Transverse colon (tissue), 4 donors: ENCODE measurements around the gene FAM193B. TPM values are rescaled to one million over a fixed set of nuclear protein-coding genes. Genes with fewer than 3 reads are reported as not detected.

Experiments
- DNase-seq: peaks from one replicate; pipeline ENCODE4 v3.0.0-alpha.2; 2019
- H3K27ac ChIP-seq, 4 donors: fragments of 200-600 bp; sonication (generic); 2 replicates each; pipeline ENCODE4 v1.5.1; 2016 to 2018; ENCODE audit warnings: inconsistent platforms in 4 of 4
- H3K27me3 ChIP-seq: fragments of 200-600 bp; sonication (generic); 2 replicates; pipeline ENCODE4 v1.5.1; 2017; ENCODE audit warnings: inconsistent platforms
- H3K36me3 ChIP-seq, 4 donors: fragments of 200-600 bp; sonication (generic); 2 replicates each; pipeline ENCODE4 v1.5.1; 2017 to 2019; ENCODE audit warnings: inconsistent platforms in 4 of 4
- H3K4me1 ChIP-seq, 4 donors: fragments of 200-600 bp; sonication (generic); 2 replicates each; pipeline ENCODE4 v1.5.1; 2017 to 2020; ENCODE audit warnings: inconsistent platforms in 4 of 4
- H3K4me3 ChIP-seq, 4 donors: fragments of 200-600 bp; sonication (generic); 1 replicate in 1 of 4; 2 replicates in 3 of 4; pipeline versions ENCODE4 v1.5.1 to v1.6.1; 2017 to 2019; ENCODE audit warnings: inconsistent platforms in 4 of 4
- H3K9me3 ChIP-seq, 2 donors: fragments of 200-600 bp; sonication (generic); 2 replicates each; pipeline ENCODE4 v1.5.1; 2017 to 2019; ENCODE audit warnings: inconsistent platforms in 2 of 2
- EP300 ChIP-seq: sonication (generic); formaldehyde crosslinking; IDR thresholded peaks from one replicate; pipeline ENCODE4 v1.6.1; 2017; ENCODE audit warnings: antibody characterized with exemption, low read depth
- POLR2A ChIP-seq: fragments of 450-650 bp; IDR thresholded peaks from one replicate; pipeline ENCODE4 v1.6.1; 2016; ENCODE audit warnings: antibody characterized with exemption, mild to moderate bottlenecking, moderate library complexity
- POLR2AphosphoS5 ChIP-seq, 3 donors: sonication (generic); formaldehyde crosslinking; IDR thresholded peaks; one replicate each; pipeline ENCODE4 v1.6.1; 2016; ENCODE audit warnings: antibody characterized with exemption in 3 of 3
- WGBS, 2 donors: methylation state at CpG; one replicate each; pipeline ENCODE4 v1.1.5; 2018; ENCODE audit warnings: low coverage in 1 of 2; 5-methylcytosine and 5-hydroxymethylcytosine counted together
- in situ Hi-C, 4 donors: fragments of 200-750 bp; cut with MboI; loops; one replicate each; pipeline versions ENCODE4 v1.15.0 to v1.15.1; 2017; ENCODE audit warnings: low sequenced_read_pairs in 3 of 4, low pct_ligation_motif_present in 1 of 4, low pct_unique_long_range_greater_than_20kb in 1 of 4
- intact Hi-C: fragments of 100-400 bp; cut with DNase I; formaldehyde crosslinking; loops from one replicate; pipeline ENCODE4 v1.15.1; 2023; ENCODE audit warnings: low total_unique reads
- total RNA-seq, 4 donors: library from RNA; depleted of rRNA; stranded (reverse); fragments of >200 nt; gene quantifications; one replicate each; pipeline ENCODE4 v1.1.0, GENCODE V29; 2016
- TF ChIP-seq, protein P1 (sequence below), 5 experiments: fragments of 200-600 bp in 3 of 5; fragments of 450-650 bp in 2 of 5; sonication (generic) in 3 of 5; IDR thresholded peaks; 1 replicate in 2 of 5; 2 replicates in 3 of 5; pipeline ENCODE4 v1.5.1; 2016 to 2017; ENCODE audit warnings: antibody characterized with exemption in 5 of 5, inconsistent platforms in 3 of 5, mild to moderate bottlenecking in 2 of 5, moderate library complexity in 1 of 5

FAM193B gene
- total RNA-seq, 4 donors from 2014 or later: 59.7 to 128 (median 63.5) TPM

DNA sequence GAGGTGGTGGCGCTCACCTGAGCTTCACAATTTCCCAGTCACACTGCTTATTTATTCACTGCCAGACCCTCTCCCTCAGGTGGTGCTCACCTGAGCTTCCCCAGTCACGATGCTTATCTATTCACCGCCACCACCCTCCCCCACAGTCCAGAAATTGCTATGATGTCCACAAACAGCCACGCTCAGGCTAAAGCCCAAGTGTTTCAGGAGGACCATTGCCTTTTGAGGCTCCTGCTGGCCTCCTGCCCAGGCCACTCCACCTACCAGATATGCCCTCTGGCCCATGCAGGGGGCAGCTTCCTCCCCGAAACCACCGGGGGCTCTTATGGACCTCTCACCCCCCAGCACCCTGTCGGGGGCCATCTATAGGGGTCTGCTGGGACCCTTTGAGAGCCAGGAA, 61.5 kb downstream of the FAM193B start:
- DNase-seq: no peak
- Histone ChIP-seq H3K27ac (peak overlapping the region; percentile 91 to 96 (median 94)), H3K9me3 (no peaks in the 10 kb centered on the region), H3K4me1 (peaks cover 25 to 70% (median 51%) of the 10 kb centered on the region in 4 donors), H3K27me3 (no peaks in the 10 kb centered on the region), H3K4me3 (no peak overlapping the region), H3K36me3 (no peaks in the 10 kb centered on the region)
- in situ Hi-C loops: no loop called here
- TF ChIP-seq POLR2AphosphoS5 (IDR thresholded peaks at IDR 0.05) (no peak), POLR2A (no peak), EP300 (no peak)
- TF ChIP-seq, protein P1, sequence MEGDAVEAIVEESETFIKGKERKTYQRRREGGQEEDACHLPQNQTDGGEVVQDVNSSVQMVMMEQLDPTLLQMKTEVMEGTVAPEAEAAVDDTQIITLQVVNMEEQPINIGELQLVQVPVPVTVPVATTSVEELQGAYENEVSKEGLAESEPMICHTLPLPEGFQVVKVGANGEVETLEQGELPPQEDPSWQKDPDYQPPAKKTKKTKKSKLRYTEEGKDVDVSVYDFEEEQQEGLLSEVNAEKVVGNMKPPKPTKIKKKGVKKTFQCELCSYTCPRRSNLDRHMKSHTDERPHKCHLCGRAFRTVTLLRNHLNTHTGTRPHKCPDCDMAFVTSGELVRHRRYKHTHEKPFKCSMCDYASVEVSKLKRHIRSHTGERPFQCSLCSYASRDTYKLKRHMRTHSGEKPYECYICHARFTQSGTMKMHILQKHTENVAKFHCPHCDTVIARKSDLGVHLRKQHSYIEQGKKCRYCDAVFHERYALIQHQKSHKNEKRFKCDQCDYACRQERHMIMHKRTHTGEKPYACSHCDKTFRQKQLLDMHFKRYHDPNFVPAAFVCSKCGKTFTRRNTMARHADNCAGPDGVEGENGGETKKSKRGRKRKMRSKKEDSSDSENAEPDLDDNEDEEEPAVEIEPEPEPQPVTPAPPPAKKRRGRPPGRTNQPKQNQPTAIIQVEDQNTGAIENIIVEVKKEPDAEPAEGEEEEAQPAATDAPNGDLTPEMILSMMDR (IDR thresholded peaks at IDR 0.05): no peak
- intact Hi-C loops: no loop called here
- 75% methylated on average over 7 of the region's 7 CpGs; no CpG with 5 or more reads in 1 of the 2 donors for WGBS, 2 donors

DNA sequence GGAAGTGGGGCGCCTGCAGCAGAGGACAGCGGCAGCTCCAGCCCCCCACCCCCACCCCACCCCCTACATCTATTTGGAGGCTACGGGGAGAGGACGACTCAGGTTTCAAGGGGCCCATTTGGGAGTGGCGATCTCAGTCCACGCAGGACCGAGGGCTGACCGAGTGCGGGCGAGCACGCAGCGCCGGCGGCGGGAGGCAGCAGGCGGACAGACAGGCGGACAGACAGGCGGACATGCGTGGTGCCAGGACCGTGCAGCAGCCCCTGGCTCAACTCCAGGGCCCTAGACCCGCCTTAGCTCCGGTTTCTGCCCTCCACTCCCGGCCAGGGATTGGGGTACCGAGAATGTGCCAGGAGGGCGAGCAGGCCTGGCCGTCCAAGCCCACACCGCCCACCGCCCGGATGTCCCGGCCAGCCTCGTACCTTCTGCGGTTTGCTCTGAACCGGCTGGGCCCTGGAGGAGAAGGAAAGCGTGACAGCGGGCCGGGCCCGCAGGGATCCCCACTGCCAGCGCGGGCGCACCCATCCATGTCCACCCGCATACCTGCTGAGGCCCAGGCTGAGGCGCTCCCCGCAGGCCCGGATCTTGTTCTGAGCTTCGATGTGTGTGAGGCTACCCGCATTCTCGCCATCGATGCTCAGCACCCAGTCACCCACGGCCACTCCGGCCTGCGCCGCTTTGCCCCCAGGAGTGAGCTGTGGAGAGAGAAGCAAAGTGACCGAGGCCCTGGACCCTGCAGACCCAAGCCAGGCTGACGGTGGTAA, 62.2 kb downstream of the FAM193B start:
- H3K27ac ChIP-seq: peak overlapping the region; percentile 91 to 96 (median 94)

DNA sequence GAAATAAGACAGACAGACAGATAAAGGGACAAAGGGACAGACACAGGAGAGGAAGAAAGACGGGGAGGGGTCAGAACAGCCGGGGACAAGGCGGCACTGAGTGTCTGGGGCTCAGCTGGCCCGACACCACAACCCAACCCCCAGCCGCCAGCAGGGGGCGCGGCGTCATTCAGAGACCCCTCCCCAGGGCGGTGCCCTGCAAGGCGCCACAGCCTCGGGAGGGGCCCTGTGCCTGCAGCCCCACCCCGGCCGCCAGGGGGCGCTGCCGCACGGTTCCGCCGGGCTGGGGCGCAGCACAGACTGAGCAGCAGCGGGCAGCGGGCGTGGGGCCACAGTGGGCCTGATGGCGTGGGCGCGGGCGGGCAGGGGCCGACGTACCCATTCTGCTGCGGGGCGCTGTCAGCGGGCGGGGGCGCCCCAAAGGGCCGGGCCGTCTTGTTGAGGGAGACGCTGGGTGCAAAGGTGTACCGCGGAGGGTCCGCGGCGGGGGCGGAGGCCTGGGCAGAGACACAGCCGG, 62.9 kb downstream of the FAM193B start:
- peak; percentile 48 for DNase-seq
- TF ChIP-seq POLR2AphosphoS5 (IDR thresholded peaks at IDR 0.05) (peak in 1 of 3 donors; percentile 5), EP300 (no peak)
- TF ChIP-seq, protein P1 (IDR thresholded peaks at IDR 0.05): peak; percentile 65 to 86 (median 79)
- Histone ChIP-seq H3K27ac (peak overlapping the region; percentile 91 to 96 (median 94)), H3K4me3 (no peak overlapping the region), H3K36me3 (no peaks in the 10 kb centered on the region), H3K9me3 (no peaks in the 10 kb centered on the region), H3K4me1 (peaks cover 25 to 63% (median 45%) of the 10 kb centered on the region in 4 donors), H3K27me3 (no peaks in the 10 kb centered on the region)
- intact Hi-C loops (no loop called here), in situ Hi-C loops (no loop called here)
- WGBS, 2 donors: 47 to 63% methylated on average over 3 to 37 of the region's 43 CpGs

More for the DNA sequence above, 62.2 kb downstream of the FAM193B start:
- no peak for DNase-seq
- in situ Hi-C loops: no loop called here
- H3K4me3 ChIP-seq: peak overlapping the region in 1 of 4 donors; percentile 1
- peaks cover 25 to 68% (median 48%) of the 10 kb centered on the region in 4 donors for H3K4me1 ChIP-seq
- no peaks in the 10 kb centered on the region for H3K27me3 ChIP-seq
- H3K9me3 ChIP-seq: no peaks in the 10 kb centered on the region
- intact Hi-C loops: no loop called here
- H3K36me3 ChIP-seq: no peaks in the 10 kb centered on the region
- TF ChIP-seq POLR2A: no peak
- TF ChIP-seq POLR2AphosphoS5 (IDR thresholded peaks at IDR 0.05): no peak
- TF ChIP-seq EP300: no peak
- TF ChIP-seq, protein P1 (IDR thresholded peaks at IDR 0.05): no peak
- 80% methylated on average over 27 of the region's 54 CpGs; no CpG with 5 or more reads in 1 of the 2 donors for WGBS, 2 donors

DNA sequence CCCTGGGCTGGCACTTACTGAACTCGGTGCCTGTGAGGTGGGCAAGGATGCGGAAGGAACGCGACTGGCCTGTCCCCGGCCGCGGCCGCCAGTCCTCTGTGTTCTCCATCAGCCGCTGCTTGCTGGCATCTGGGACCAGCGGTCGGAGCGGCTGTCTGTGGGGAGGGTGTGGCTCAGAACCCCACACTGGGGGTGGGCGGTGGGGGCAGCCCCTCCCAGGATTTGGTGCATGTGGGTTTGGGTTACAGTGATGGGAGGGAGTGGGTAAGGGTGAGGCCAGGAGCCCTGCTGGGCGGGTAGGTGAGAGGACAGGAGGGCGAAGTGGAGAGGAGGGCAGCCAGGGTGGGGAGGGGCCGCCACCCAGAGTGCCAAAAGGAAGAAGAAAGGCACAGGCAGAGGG, 63.4 kb downstream of the FAM193B start:
- TF ChIP-seq POLR2A (no peak), POLR2AphosphoS5 (IDR thresholded peaks at IDR 0.05) (no peak), EP300 (no peak)
- TF ChIP-seq, protein P1 (IDR thresholded peaks at IDR 0.05): no peak

More for the DNA sequence above, 63.4 kb downstream of the FAM193B start:
- no peak for DNase-seq
- intact Hi-C loops: no loop called here
- Histone ChIP-seq H3K9me3 (no peaks in the 10 kb centered on the region), H3K27ac (peak overlapping the region in 3 of 4 donors; percentile 94 to 96 (median 95)), H3K27me3 (no peaks in the 10 kb centered on the region), H3K4me1 (peaks cover 20 to 58% (median 43%) of the 10 kb centered on the region in 4 donors), H3K36me3 (no peaks in the 10 kb centered on the region), H3K4me3 (no peak overlapping the region)
- WGBS, 2 donors: 71 to 82% methylated on average over 1 to 16 of the region's 16 CpGs
- in situ Hi-C loops: no loop called here
